Smooth muscle cell (in vitro differentiated cells): ENCODE data around the gene HES5. TPM values are rescaled to one million over a fixed set of nuclear protein-coding genes. Genes with fewer than 3 reads are reported as not detected.

Experiments used
- DNase-seq: peaks from one replicate; lab custom pipeline; 2025; ENCODE audit not compliant: unreplicated experiment; lab: John Stamatoyannopoulos, UW
- H2AFZ ChIP-seq: fragments of 200-600 bp; sonication (generic); 2 replicates; pipeline ENCODE4 v1.6.0; 2016; ENCODE audit warnings: antibody characterized with exemption, low read depth, mild to moderate bottlenecking
- H3F3A ChIP-seq: fragments of 200-600 bp; sonication (generic); 2 replicates; pipeline ENCODE4 v1.6.0; 2017; ENCODE audit warnings: antibody characterized with exemption, low read depth
- H3K27ac ChIP-seq: fragments of 200-600 bp; sonication (generic); 2 replicates; pipeline ENCODE4 v1.5.1; 2016; ENCODE audit warnings: low read depth, mild to moderate bottlenecking
- H3K27me3 ChIP-seq: fragments of 200-600 bp; sonication (generic); 2 replicates; pipeline ENCODE4 v1.6.1; 2016; ENCODE audit warnings: low read depth, mild to moderate bottlenecking
- H3K36me3 ChIP-seq: fragments of 200-600 bp; sonication (generic); 2 replicates; pipeline ENCODE4 v1.5.1; 2016; ENCODE audit warnings: low read depth
- H3K4me1 ChIP-seq: fragments of 200-600 bp; sonication (generic); 2 replicates; pipeline ENCODE4 v1.5.1; 2016; ENCODE audit warnings: low read depth
- H3K4me2 ChIP-seq: fragments of 200-600 bp; sonication (generic); 2 replicates; pipeline ENCODE4 v1.6.0; 2016; ENCODE audit warnings: mild to moderate bottlenecking
- H3K4me3 ChIP-seq: fragments of 200-600 bp; sonication (generic); 2 replicates; pipeline ENCODE4 v1.5.1; 2016; ENCODE audit warnings: mild to moderate bottlenecking
- H3K79me2 ChIP-seq: fragments of 200-600 bp; sonication (generic); 2 replicates; pipeline ENCODE4 v1.6.0; 2016; ENCODE audit warnings: low read depth, mild to moderate bottlenecking
- H3K9ac ChIP-seq: fragments of 200-600 bp; sonication (generic); 2 replicates; pipeline ENCODE4 v1.6.0; 2016; ENCODE audit warnings: low read depth
- H3K9me3 ChIP-seq: fragments of 200-600 bp; sonication (generic); replicated peaks from 2 replicates; pipeline ENCODE4 v1.5.1; 2016; ENCODE audit warnings: low read depth
- H4K20me1 ChIP-seq: fragments of 200-600 bp; sonication (generic); 2 replicates; pipeline ENCODE4 v1.6.0; 2016; ENCODE audit warnings: low read depth
- CTCF ChIP-seq: fragments of 200-600 bp; sonication (generic); IDR thresholded peaks from 2 replicates; pipeline ENCODE4 v1.5.1; 2017; ENCODE audit warnings: borderline replicate concordance, mild to moderate bottlenecking, antibody characterized with exemption; ENCODE audit not compliant: insufficient read depth, poor library complexity, severe bottlenecking
- WGBS: methylation state at CpG from one replicate; pipeline ENCODE4 v1.1.7; 2016; ENCODE audit warnings: low lambda C conversion rate; 5-methylcytosine and 5-hydroxymethylcytosine counted together
- polyA plus RNA-seq: library from polyadenylated mRNA; unstranded; fragments of >200 nt; fragmentation: Nextera tagmentation; extraction: Ambion mirVana; gene quantifications from 2 replicates; pipeline ENCODE4 v1.2.1, GENCODE V29; 2016
- total RNA-seq: library from RNA; depleted of rRNA; stranded (reverse); fragments of >200 nt; gene quantifications from 2 replicates; pipeline ENCODE4 v1.2.3, GENCODE V29; 2014

Gene HES5
- total and polyA plus RNA-seq, 2 experiments from 2014 or later: 1.6 to 1.7 TPM

GRCh38 chr1:2528966-2529783, 888 bp downstream of the HES5 start:
- no peak for TF ChIP-seq CTCF
- peak overlapping the region; percentile 85 for H3K4me2 ChIP-seq
- no peaks in the 10 kb centered on the region for H3F3A ChIP-seq
- H3K9ac ChIP-seq: no peak overlapping the region
- peaks cover 51% of the 10 kb centered on the region for H3K27me3 ChIP-seq
- DNase-seq: no peak
- H3K79me2 ChIP-seq: peaks cover 19% of the 10 kb centered on the region
- H2AFZ ChIP-seq: no peak overlapping the region
- H3K27ac ChIP-seq: no peak overlapping the region
- no peaks in the 10 kb centered on the region for H3K36me3 ChIP-seq
- peaks cover 36% of the 10 kb centered on the region for H3K4me1 ChIP-seq
- no peaks in the 10 kb centered on the region for H3K9me3 ChIP-seq
- peak overlapping the region; percentile 30 for H3K4me3 ChIP-seq
- H4K20me1 ChIP-seq: peaks cover 18% of the 10 kb centered on the region
- 10% methylated on average over 46 of the region's 84 CpGs for WGBS

- Histone ChIP-seq H3K79me2 (peaks cover 25% of the 10 kb centered on the region), H2AFZ (no peak overlapping the region), H3K27ac (no peak overlapping the region), H3F3A (no peaks in the 10 kb centered on the region), H3K27me3 (peaks cover 51% of the 10 kb centered on the region), H3K4me1 (peaks cover 31% of the 10 kb centered on the region), H3K4me3 (no peak overlapping the region), H4K20me1 (peaks cover 24% of the 10 kb centered on the region), H3K9ac (no peak overlapping the region), H3K9me3 (no peaks in the 10 kb centered on the region), H3K4me2 (no peak overlapping the region), H3K36me3 (no peaks in the 10 kb centered on the region)
- DNase-seq: no peak
- WGBS: 59% methylated on average over 10 of the region's 10 CpGs
- TF ChIP-seq CTCF: no peak
Measured at GRCh38 chr1:2528611-2528965, 1.5 kb downstream of the HES5 start.

- no peak for TF ChIP-seq CTCF
- Histone ChIP-seq H3K4me1 (peaks cover 25% of the 10 kb centered on the region), H3F3A (no peaks in the 10 kb centered on the region), H3K36me3 (no peaks in the 10 kb centered on the region), H2AFZ (no peak overlapping the region), H3K9ac (no peak overlapping the region), H3K27me3 (peaks cover 48% of the 10 kb centered on the region), H4K20me1 (peaks cover 30% of the 10 kb centered on the region), H3K4me2 (no peak overlapping the region), H3K4me3 (no peak overlapping the region), H3K27ac (no peak overlapping the region), H3K79me2 (peaks cover 31% of the 10 kb centered on the region), H3K9me3 (no peaks in the 10 kb centered on the region)
- no peak for DNase-seq
- 83% methylated on average over 12 of the region's 12 CpGs for WGBS
Measured at GRCh38 chr1:2528016-2528415, 2.0 kb downstream of the HES5 start.

GRCh38 chr1:2527556-2527860, 2.6 kb downstream of the HES5 start:
- H3F3A ChIP-seq: no peaks in the 10 kb centered on the region
- peaks cover 34% of the 10 kb centered on the region for H3K79me2 ChIP-seq
- H2AFZ ChIP-seq: no peak overlapping the region
- H3K4me1 ChIP-seq: peaks cover 22% of the 10 kb centered on the region
- H3K27me3 ChIP-seq: peaks cover 46% of the 10 kb centered on the region
- H3K4me3 ChIP-seq: no peak overlapping the region
- no peak overlapping the region for H3K27ac ChIP-seq
- TF ChIP-seq CTCF: no peak
- H3K4me2 ChIP-seq: no peak overlapping the region
- no peaks in the 10 kb centered on the region for H3K9me3 ChIP-seq
- H3K9ac ChIP-seq: no peak overlapping the region
- no peak for DNase-seq
- 94% methylated on average over 4 of the region's 4 CpGs for WGBS
- no peaks in the 10 kb centered on the region for H3K36me3 ChIP-seq
- peaks cover 35% of the 10 kb centered on the region for H4K20me1 ChIP-seq
